ENCODE results near the gene MOCOS. TPM values are rescaled to one million over a fixed set of nuclear protein-coding genes. Genes with fewer than 3 reads are reported as not detected.

The MOCOS gene
- total and polyA plus RNA-seq, 2 of the 8 experiments (the other 6 are each of a cell fraction or from before 2014, with no cell fraction given), result 4.7 to 5.8 TPM

GRCh38 chr18:36307513-36307912 is 120.2 kb downstream of the MOCOS start:
- Histone ChIP-seq H2BK15ac (ENCODE audit: low read length) (no peak overlapping the region), H3K4ac (replicated peaks; ENCODE audit: insufficient read length, low read depth, low read length) (no peak overlapping the region), H3K56ac (replicated peaks; ENCODE audit: insufficient read length, low read depth, low read length) (no peak overlapping the region), H3K36me3 (ENCODE audit: control insufficient read depth in 2 of 4, insufficient read depth in 4 of 4, low read length in 3 of 4) (no peaks in the 10 kb centered on the region), H4K8ac (ENCODE audit: extremely low read depth, insufficient read depth, low read length) (no peak overlapping the region), H3K4me2 (ENCODE audit: insufficient read depth in 1 of 2, low read depth in 2 of 2, low read length in 2 of 2) (no peak overlapping the region), H3K18ac (ENCODE audit: extremely low read depth, low read length) (no peak overlapping the region), H2AFZ (ENCODE audit: low read length) (no peak overlapping the region), H4K91ac (replicated peaks; ENCODE audit: insufficient read length, low read length) (no peak overlapping the region), H3K9me3 (ENCODE audit: insufficient read depth in 2 of 2, low read depth in 1 of 2, low read length in 1 of 2) (no peaks in the 10 kb centered on the region), H3K27ac (ENCODE audit: low read depth, low read length) (no peak overlapping the region), H3K14ac (ENCODE audit: insufficient read length) (no peak overlapping the region), H3K4me3 (ENCODE audit: extremely low read depth in 1 of 4, insufficient read depth in 2 of 4, low read depth in 3 of 4, low read length in 4 of 4) (no peak overlapping the region), H2AK5ac (ENCODE audit: low read depth, low read length) (no peak overlapping the region), H2BK12ac (ENCODE audit: low read depth, low read length) (no peak overlapping the region), H3K9ac (replicated peaks in 1 of 4; ENCODE audit: extremely low read depth in 1 of 4, low read depth in 3 of 4, low read length in 3 of 4) (no peak overlapping the region), H3K23ac (ENCODE audit: insufficient read length) (no peak overlapping the region), H2BK5ac (ENCODE audit: low read depth, low read length) (no peak overlapping the region), H3K79me2 (ENCODE audit: control insufficient read depth in 1 of 2, insufficient read depth in 2 of 2, low read length in 2 of 2) (peaks cover 0 to 5% of the 10 kb centered on the region in 2 experiments; a peak in 1 of 4 replicates), H4K20me1 (replicated peaks in 1 of 2; ENCODE audit: control insufficient read depth in 1 of 2, insufficient read depth in 2 of 2, low read length in 2 of 2) (peaks cover 0 to 2% of the 10 kb centered on the region in 2 experiments), H2BK120ac (replicated peaks; ENCODE audit: low read depth, low read length) (no peak overlapping the region), H4K5ac (ENCODE audit: insufficient read length, low read depth, low read length) (no peak overlapping the region), H3K4me1 (replicated peaks in 1 of 4; ENCODE audit: control insufficient read depth in 3 of 4, insufficient read depth in 4 of 4, low read length in 3 of 4) (peaks cover 3 to 16% (median 11%) of the 10 kb centered on the region in 4 experiments; a peak in 6 of 7 replicates), H2BK20ac (ENCODE audit: low read length) (no peak overlapping the region), H3K79me1 (ENCODE audit: low read depth, low read length) (no peaks in the 10 kb centered on the region; the same call in 1 of the 2 replicates), H3K27me3 (replicated peaks in 1 of 4; ENCODE audit: control insufficient read depth in 3 of 4, extremely low read depth in 1 of 4, insufficient read depth in 3 of 4, low read length in 3 of 4) (no peaks in the 10 kb centered on the region), H3K23me2 (ENCODE audit: low read depth, low read length) (no peaks in the 10 kb centered on the region)
- CTCF ChIA-PET (ENCODE audit: partially characterized antibody), result interaction anchor here (0.6 kb wide), 2 partner anchors 9 to 387 kb away, joined by 3 read pairs; no protein-coding TSS in a partner anchor
- FAIRE-seq, result no peak
- DNase-seq (ENCODE audit: low read depth in 1 of 2, low spot score in 2 of 2), result no peak
- POLR2A ChIA-PET (ENCODE audit: partially characterized antibody), result no interaction called here
- TF ChIP-seq CTCF (IDR thresholded peaks at IDR 0.05; ENCODE audit: control extremely low read depth in 1 of 3, insufficient read depth in 1 of 3, low read depth in 1 of 3, low read length in 3 of 3), result no peak
- TF ChIP-seq SP2 (IDR thresholded peaks at IDR 0.05; ENCODE audit: low read length), result no peak
- no peak for TF ChIP-seq CHD1 (IDR thresholded peaks at IDR 0.05; ENCODE audit: low read depth, low read length)
- TF ChIP-seq POLR2A (IDR thresholded peaks at IDR 0.05; ENCODE audit: control extremely low read depth in 1 of 2, low read depth in 2 of 2, low read length in 2 of 2), result no peak
- TF ChIP-seq TEAD4 (IDR thresholded peaks at IDR 0.05; ENCODE audit: low read depth, low read length), result no peak
- no peak for TF ChIP-seq MAX (IDR thresholded peaks at IDR 0.05)
- no peak for TF ChIP-seq TAF1 (IDR thresholded peaks at IDR 0.05; ENCODE audit: low read depth, low read length)
- no peak for TF ChIP-seq SRF (IDR thresholded peaks at IDR 0.05; ENCODE audit: low read depth, low read length)
- no peak for TF ChIP-seq GABPA (IDR thresholded peaks at IDR 0.05; ENCODE audit: borderline replicate concordance, insufficient read depth, low read length)
- no peak for TF ChIP-seq CREB1 (IDR thresholded peaks at IDR 0.05)
- TF ChIP-seq RBBP5 (IDR thresholded peaks at IDR 0.05; ENCODE audit: borderline replicate concordance, low read depth, low read length), result no peak
- no peak for TF ChIP-seq SIRT6 (IDR thresholded peaks at IDR 0.05; ENCODE audit: low read length)

Measured in H1 (cell line).